Aorta (tissue), 5 donors: ENCODE data around the gene POC1A. TPM values are rescaled to one million over a fixed set of nuclear protein-coding genes. Genes with fewer than 3 reads are reported as not detected.
"Not testable (repeated sequence)": the region's sequence is repeated elsewhere in the genome, so short reads cannot be mapped to it uniquely, and the experiment has no call there.

Experiments
- ATAC-seq: fragments of 200-7000 bp; cut with Tn5 transposase; one replicate; pipeline ENCODE4 v1.9.1; 2022; ENCODE audit warnings: moderate library complexity; ENCODE audit not compliant: low FRiP score
- DNase-seq, 2 donors: peaks; one replicate each; pipeline ENCODE4 v3.0.0-alpha.2; 2020
- H3K27ac ChIP-seq, 2 donors: one replicate each; pipeline ENCODE4 v1.5.1; 2013; ENCODE audit warnings: low read length in 2 of 2, mild to moderate bottlenecking in 2 of 2, moderate library complexity in 2 of 2, control low read depth in 1 of 2, inconsistent platforms in 1 of 2, low read depth in 1 of 2
- H3K27me3 ChIP-seq, 2 donors: one replicate each; pipeline ENCODE4 v1.6.1; 2013; ENCODE audit warnings: control low read depth in 1 of 2, low read length in 1 of 2, mild to moderate bottlenecking in 1 of 2, moderate library complexity in 1 of 2; ENCODE audit not compliant: insufficient read depth in 2 of 2, control insufficient read depth in 1 of 2
- H3K36me3 ChIP-seq, 2 donors: one replicate each; pipeline ENCODE4 v1.6.1; 2013; ENCODE audit warnings: control low read depth in 1 of 2, low read length in 1 of 2, mild to moderate bottlenecking in 1 of 2; ENCODE audit not compliant: insufficient read depth in 2 of 2, control insufficient read depth in 1 of 2
- H3K4me1 ChIP-seq, 2 donors: one replicate each; pipeline ENCODE4 v1.6.1; 2013; ENCODE audit warnings: low read length in 2 of 2, control low read depth in 1 of 2, mild to moderate bottlenecking in 1 of 2, moderate library complexity in 1 of 2; ENCODE audit not compliant: insufficient read depth in 2 of 2, control insufficient read depth in 1 of 2
- H3K4me3 ChIP-seq, 2 donors: one replicate each; pipeline ENCODE4 v1.5.1; 2013; ENCODE audit warnings: low read length in 2 of 2, control low read depth in 1 of 2, mild to moderate bottlenecking in 1 of 2
- H3K9me3 ChIP-seq: one replicate; pipeline ENCODE4 v1.6.1; 2013; ENCODE audit warnings: mild to moderate bottlenecking, low read length; ENCODE audit not compliant: control insufficient read depth
- WGBS, 2 donors: extraction: QIAGEN DNeasy Blood & Tissue Kit; methylation state at CpG; one replicate each; pipeline ENCODE4 v1.1.7; 2013; 5-methylcytosine and 5-hydroxymethylcytosine counted together
- intact Hi-C, 2 donors: fragments of 100-400 bp; cut with DNase I; formaldehyde crosslinking; loops; one replicate each; pipeline versions ENCODE4 v1.14.2 to v1.15.0; 2022
- polyA plus RNA-seq, 2 donors: library from polyadenylated mRNA; stranded (reverse); fragments of 200-250 nt; gene quantifications; one replicate each; pipeline ENCODE4 v1.2.3, GENCODE V29; 2013
- total RNA-seq, 2 donors: library from RNA; stranded (reverse); fragmentation: NEBNext Ultra II Directional; extraction: Animal tissue kit (Norgen Biotek cat#: 25700); gene quantifications; one replicate each; pipeline ENCODE4 v1.2.1, GENCODE V29; 2021
- donor health status: healthy with polysubstance abuse.
- donor health status: Bipolar disorder and iron deficiency.
- donor health status: DM: no; HTN: no; CAD: no.
- donor health status: DM: no; HTN: no; CAD: no.
- donor health status: DM: yes; HTN: yes; CAD: no.

POC1A gene
- total and polyA plus RNA-seq, 4 donors, result 0.38 to 2.1 (median 1.2) TPM

GRCh38 chr3:52039846-52040245 is 114.4 kb downstream of the POC1A start:
- H3K36me3 ChIP-seq, result no peaks in the 10 kb centered on the region
- peak; percentile 82 for ATAC-seq
- H3K4me3 ChIP-seq, result no peak overlapping the region
- H3K4me1 ChIP-seq, result no peaks in the 10 kb centered on the region
- DNase-seq, result peak; percentile 84 to 89
- WGBS, 2 donors, result 20 to 34% methylated on average over 15 to 17 of the region's 17 CpGs
- H3K9me3 ChIP-seq, result no peaks in the 10 kb centered on the region
- H3K27ac ChIP-seq, result no peak overlapping the region
- intact Hi-C loops, result no loop called here
- no peaks in the 10 kb centered on the region for H3K27me3 ChIP-seq

- Histone ChIP-seq H3K4me1 (no peaks in the 10 kb centered on the region), H3K9me3 (no peaks in the 10 kb centered on the region), H3K27me3 (no peaks in the 10 kb centered on the region), H3K4me3 (no peak overlapping the region), H3K27ac (no peak overlapping the region), H3K36me3 (no peaks in the 10 kb centered on the region)
- WGBS, 2 donors, result 91% methylated on average over 4 of the region's 4 CpGs
- DNase-seq (no peak), ATAC-seq (no peak)
- intact Hi-C loops, result no loop called here
Observed at GRCh38 chr3:52039426-52039825, 114.8 kb downstream of the POC1A start.

GRCh38 chr3:52038227-52038626 is 116.0 kb downstream of the POC1A start:
- DNase-seq (no peak), ATAC-seq (no peak)
- intact Hi-C loops, result no loop called here
- H3K9me3 ChIP-seq, result no peaks in the 10 kb centered on the region
- no peak overlapping the region for H3K4me3 ChIP-seq
- no peaks in the 10 kb centered on the region for H3K27me3 ChIP-seq
- 78 to 86% methylated on average over 6 of the region's 6 CpGs for whole genome bisulfite sequencing, 2 donors
- H3K36me3 ChIP-seq, result no peaks in the 10 kb centered on the region
- H3K27ac ChIP-seq, result no peak overlapping the region
- no peaks in the 10 kb centered on the region for H3K4me1 ChIP-seq

DNA sequence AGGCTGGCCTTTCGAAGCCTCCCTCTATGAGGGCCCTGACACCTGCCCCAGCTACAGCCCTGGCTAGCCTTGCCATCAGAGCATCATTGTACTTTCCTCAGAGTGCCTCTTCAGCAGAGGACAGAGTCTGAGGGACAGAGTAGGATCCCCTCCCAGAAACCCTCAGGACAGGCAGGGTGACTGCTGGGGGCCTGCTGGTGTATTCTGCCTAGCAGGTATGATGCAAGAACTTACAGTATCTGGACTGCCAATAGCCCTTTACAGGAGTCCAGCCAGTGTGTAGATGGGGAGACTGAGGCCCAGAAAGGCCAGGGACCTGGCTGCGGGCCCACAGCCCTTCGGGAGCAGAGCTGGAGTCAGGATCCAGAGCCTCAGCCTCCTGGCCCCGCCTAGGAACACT is 116.9 kb downstream of the POC1A start:
- no peak overlapping the region for H3K27ac ChIP-seq
- 94% methylated on average over 4 of the region's 4 CpGs for WGBS, 2 donors
- no peaks in the 10 kb centered on the region for H3K27me3 ChIP-seq
- intact Hi-C loops, result no loop called here
- ATAC-seq (no peak), DNase-seq (no peak)
- H3K36me3 ChIP-seq, result no peaks in the 10 kb centered on the region
- H3K4me1 ChIP-seq, result no peaks in the 10 kb centered on the region
- no peaks in the 10 kb centered on the region for H3K9me3 ChIP-seq
- H3K4me3 ChIP-seq, result no peak overlapping the region

DNA sequence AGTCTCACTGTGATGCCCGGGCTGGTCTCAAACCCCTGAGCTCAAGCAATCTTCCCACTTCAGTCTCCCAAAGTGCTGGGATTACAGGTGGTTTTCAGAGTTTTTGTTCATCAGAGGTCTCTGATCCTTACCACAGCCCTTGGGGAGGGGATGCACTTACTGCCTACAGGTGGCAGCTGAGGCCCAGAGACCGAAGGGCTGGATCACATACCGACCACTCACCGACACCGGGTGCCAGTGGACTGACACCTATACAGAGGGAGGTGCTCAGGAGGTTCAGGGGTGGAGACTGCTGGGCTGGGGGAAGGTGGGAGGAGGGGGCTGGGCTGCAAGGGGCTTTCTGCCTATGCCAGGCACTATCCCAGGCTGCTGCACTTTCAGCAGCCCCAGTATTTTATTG is 117.4 kb downstream of the POC1A start:
- H3K27ac ChIP-seq, result no peak overlapping the region
- no peaks in the 10 kb centered on the region for H3K36me3 ChIP-seq
- no peaks in the 10 kb centered on the region for H3K27me3 ChIP-seq
- no peak for ATAC-seq
- H3K9me3 ChIP-seq, result no peaks in the 10 kb centered on the region
- 69 to 74% methylated on average over 5 of the region's 5 CpGs for WGBS, 2 donors
- H3K4me3 ChIP-seq, result no peak overlapping the region
- H3K4me1 ChIP-seq, result no peaks in the 10 kb centered on the region
- intact Hi-C loops, result no loop called here
- DNase-seq, result no peak

DNA sequence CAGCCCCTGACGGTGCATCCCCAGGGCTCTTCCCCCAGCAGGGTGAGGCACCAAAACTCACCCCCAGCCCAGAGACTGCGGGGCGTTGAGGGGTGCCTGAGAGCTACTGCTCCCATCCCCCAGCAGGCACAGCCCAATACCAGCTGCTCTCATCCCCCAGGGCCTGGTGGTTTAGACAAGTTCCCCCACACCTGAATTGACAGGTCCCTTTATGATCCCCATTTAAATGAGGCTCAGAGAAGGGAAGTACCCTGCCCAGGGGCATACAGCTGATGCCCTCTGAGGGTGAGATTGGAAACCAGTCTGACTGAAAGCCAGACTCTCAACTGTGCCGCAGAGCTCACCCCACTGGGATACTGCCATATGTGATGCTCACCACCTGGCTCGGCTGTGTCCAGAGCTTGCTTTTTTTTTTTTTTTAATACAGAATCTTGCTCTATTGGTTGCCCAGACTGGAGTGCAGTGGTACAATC is 118.0 kb downstream of the POC1A start:
- no peak for ATAC-seq
- WGBS, 2 donors, result 92 to 93% methylated on average over 5 of the region's 5 CpGs
- Histone ChIP-seq H3K36me3 (no peaks in the 10 kb centered on the region), H3K27ac (no peak overlapping the region), H3K9me3 (no peaks in the 10 kb centered on the region), H3K4me1 (no peaks in the 10 kb centered on the region), H3K27me3 (no peaks in the 10 kb centered on the region), H3K4me3 (no peak overlapping the region)
- intact Hi-C loops, result no loop called here
- no peak for DNase-seq

DNA sequence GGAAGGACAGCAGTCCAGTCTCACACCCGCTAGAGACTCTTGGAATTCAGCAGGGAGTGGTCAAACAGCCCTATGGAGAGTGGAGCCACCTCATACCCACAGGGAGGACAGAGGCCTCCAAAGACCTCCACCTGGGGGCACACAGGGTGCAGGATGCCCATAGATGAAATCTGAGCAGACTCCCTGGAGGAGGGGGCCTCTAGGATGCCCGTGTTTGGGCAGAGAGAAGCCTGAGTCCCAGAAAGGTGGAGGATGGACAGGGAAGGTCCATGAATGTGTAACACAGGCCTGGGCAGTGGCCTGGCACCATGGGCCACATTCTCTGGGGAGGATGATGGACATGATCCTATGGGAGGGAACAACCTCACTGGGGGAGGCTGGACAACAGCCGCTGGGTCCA is 119.6 kb downstream of the POC1A start:
- intact Hi-C loops, result no loop called here
- Histone ChIP-seq H3K27me3 (no peaks in the 10 kb centered on the region), H3K36me3 (no peaks in the 10 kb centered on the region), H3K9me3 (no peaks in the 10 kb centered on the region), H3K4me1 (no peaks in the 10 kb centered on the region), H3K27ac (no peak overlapping the region), H3K4me3 (no peak overlapping the region)
- WGBS, 2 donors, result 83 to 88% methylated on average over 3 of the region's 3 CpGs
- DNase-seq, result no peak
- no peak for ATAC-seq

DNA sequence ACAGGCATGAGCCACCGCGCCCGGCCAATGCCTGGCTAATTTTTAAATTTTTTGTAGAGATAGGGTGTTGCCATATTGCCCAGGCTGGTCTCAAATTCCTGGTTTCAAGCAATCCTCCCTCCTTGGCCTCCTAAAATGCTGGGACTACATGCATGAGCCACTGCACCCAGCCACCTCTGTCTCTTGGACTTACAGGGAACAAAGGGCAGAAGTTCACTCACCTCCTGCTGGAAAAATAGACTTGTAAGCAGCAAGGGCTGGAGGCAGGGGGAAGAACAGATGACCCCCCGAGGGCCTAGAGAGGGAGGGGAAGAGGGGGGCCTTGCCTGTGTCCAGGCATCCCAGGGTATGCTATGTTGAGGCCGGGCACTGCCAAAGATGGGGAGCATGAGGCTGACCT is 120.0 kb downstream of the POC1A start:
- DNase-seq, result no peak
- Histone ChIP-seq H3K9me3 (no peaks in the 10 kb centered on the region), H3K36me3 (no peaks in the 10 kb centered on the region), H3K27ac (no peak overlapping the region), H3K27me3 (no peaks in the 10 kb centered on the region), H3K4me1 (no peaks in the 10 kb centered on the region), H3K4me3 (no peak overlapping the region)
- 93 to 97% methylated on average over 5 of the region's 5 CpGs for WGBS, 2 donors
- ATAC-seq, result no peak
- intact Hi-C loops, result no loop called here

GRCh38 chr3:52033748-52034147 is 120.5 kb downstream of the POC1A start:
- H3K4me3 ChIP-seq, ATAC-seq, DNase-seq, H3K27ac ChIP-seq, H3K4me1 ChIP-seq, H3K27me3 ChIP-seq, H3K36me3 ChIP-seq, H3K9me3 ChIP-seq, intact Hi-C loops: not testable (repeated sequence)
- WGBS, 2 donors, result 93 to 97% methylated on average over 6 of the region's 6 CpGs
